ENCODE data around the gene PTCSC3.
"Not testable (repeated sequence)": the region's sequence is repeated elsewhere in the genome, so short reads cannot be mapped to it uniquely, and the experiment has no call there.

The PTCSC3 gene

GRCh38 chr14:36113341-36113740, 63.2 kb downstream of the PTCSC3 start:
- no peak for DNase-seq (ENCODE audit: low read depth)
- no peak for TF ChIP-seq CTCF (conservative IDR thresholded peaks at IDR 0.05; ENCODE audit: low read depth, low read length)
- no peak overlapping the region for H3K4me3 ChIP-seq (ENCODE audit: low read length)

DNA sequence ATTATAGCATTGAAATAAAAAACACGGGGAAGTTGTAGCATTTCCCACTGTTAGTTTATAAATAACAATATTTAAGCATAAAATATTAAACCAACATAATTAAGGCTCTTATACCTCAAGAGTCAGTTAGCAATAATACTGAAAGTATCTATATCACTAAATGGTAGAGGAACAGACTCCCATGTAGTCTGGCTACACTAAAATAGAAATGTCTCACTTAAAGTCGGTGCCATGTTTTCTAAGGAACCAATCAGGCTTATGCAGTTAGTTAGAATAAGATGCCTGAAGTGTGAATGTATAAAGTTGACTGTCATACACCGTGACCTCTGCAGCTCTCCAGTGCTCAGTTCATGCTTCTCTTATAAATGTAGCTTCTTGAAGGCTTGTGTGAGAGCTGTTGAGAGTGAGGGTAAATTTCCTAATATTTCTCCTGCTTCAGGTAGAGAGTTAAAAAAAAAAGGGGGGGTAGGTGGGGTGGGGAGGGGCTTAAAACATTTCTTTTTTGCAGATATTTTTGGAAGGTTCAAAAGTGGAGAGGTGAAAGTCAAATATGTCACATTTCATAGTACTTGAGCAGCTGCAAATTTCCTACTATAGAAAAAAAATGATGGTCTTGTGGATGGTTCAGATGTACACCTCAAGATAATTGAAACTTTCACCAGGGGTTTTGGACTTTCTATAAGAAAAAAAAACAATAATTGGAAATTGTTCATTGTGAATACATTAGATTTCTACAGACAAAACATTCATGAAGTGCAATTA, 64.5 kb downstream of the PTCSC3 start:
- no peak for DNase-seq (ENCODE audit: low read depth)
- no peak for TF ChIP-seq CTCF (conservative IDR thresholded peaks at IDR 0.05; ENCODE audit: low read depth, low read length)
- H3K4me3 ChIP-seq (ENCODE audit: low read length): no peak overlapping the region

DNA sequence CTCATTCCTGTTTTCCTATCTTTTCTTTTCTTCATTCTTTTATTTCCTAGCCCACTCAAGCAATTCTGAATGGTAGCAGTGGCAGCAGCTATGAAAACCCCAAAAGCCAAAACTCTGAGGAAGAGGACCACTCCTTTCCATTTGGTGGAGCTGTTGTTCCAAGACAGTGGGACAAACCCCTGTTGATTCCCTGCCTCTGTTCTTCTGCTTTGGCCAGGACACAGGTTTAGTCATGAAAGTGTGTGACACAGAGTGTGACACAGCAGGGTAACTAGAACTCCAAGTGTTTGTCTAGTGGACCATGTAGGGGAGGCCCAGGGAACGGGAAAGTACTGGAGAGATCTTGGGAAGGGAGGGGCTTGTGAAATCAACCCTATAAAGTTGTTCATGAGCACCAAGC, 71.1 kb downstream of the PTCSC3 start:
- no peak overlapping the region for H3K4me3 ChIP-seq (ENCODE audit: low read length)
- no peak for DNase-seq (ENCODE audit: low read depth)
- TF ChIP-seq CTCF (conservative IDR thresholded peaks at IDR 0.05; ENCODE audit: low read depth, low read length): no peak

- DNase-seq (ENCODE audit: low read depth); H3K4me3 ChIP-seq (ENCODE audit: low read length): not testable (repeated sequence)
Measured at GRCh38 chr14:36104258-36104657, 72.3 kb downstream of the PTCSC3 start.

GRCh38 chr14:36099619-36100018, 76.9 kb downstream of the PTCSC3 start:
- H3K4me3 ChIP-seq (ENCODE audit: low read length): no peak overlapping the region
- no peak for DNase-seq (ENCODE audit: low read depth)
- TF ChIP-seq CTCF (conservative IDR thresholded peaks at IDR 0.05; ENCODE audit: low read depth, low read length): no peak

DNA sequence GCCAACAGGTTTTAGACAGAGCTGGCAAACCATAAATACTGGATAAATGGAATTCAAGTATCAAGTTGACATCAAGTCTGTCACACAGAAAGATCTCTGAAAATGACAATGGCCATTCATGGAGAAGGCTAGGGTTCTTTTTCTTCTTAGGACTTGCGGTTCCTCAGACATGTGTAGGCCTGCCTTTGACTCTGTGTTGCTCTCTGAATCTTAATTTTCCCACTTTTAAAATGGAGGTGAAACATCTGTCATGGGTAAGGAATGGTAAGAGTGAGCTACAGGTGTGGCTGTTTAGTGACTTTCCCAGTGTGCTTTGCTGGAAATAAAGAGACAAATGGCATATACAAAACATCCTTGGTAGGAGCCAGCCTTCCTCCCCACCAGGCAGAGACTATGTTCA, 79.2 kb downstream of the PTCSC3 start:
- H3K4me3 ChIP-seq (ENCODE audit: low read length): no peak overlapping the region
- DNase-seq (ENCODE audit: low read depth): no peak
- no peak for TF ChIP-seq CTCF (conservative IDR thresholded peaks at IDR 0.05; ENCODE audit: low read depth, low read length)

GRCh38 chr14:36096090-36096489, 80.4 kb downstream of the PTCSC3 start:
- no peak for TF ChIP-seq CTCF (conservative IDR thresholded peaks at IDR 0.05; ENCODE audit: low read depth, low read length)
- DNase-seq (ENCODE audit: low read depth): no peak
- H3K4me3 ChIP-seq (ENCODE audit: low read length): no peak overlapping the region
